Activated T-cell treated with anti-CD3 and anti-CD28 coated beads, Interleukin-2, amount 50 U/mL, for 24 hours (primary cell): ENCODE results near the gene MOGAT3.

Experiments
- DNase-seq: peaks from one replicate; pipeline ENCODE4 v3.0.0-alpha.2; 2020
- H3K27ac Mint-ChIP-seq: 2 replicates; pipeline ENCODE4 v1.8.0; 2020; ENCODE audit warnings: mild to moderate bottlenecking, mixed read lengths
- H3K27me3 Mint-ChIP-seq: 2 replicates; pipeline ENCODE4 v1.8.0; 2020; ENCODE audit warnings: mixed read lengths
- H3K36me3 Mint-ChIP-seq: 2 replicates; pipeline ENCODE4 v1.8.0; 2020; ENCODE audit warnings: low read depth, mixed read lengths
- H3K4me1 Mint-ChIP-seq: 2 replicates; pipeline ENCODE4 v1.8.0; 2020; ENCODE audit warnings: low read depth, mixed read lengths
- H3K4me3 Mint-ChIP-seq: 2 replicates; pipeline ENCODE4 v1.8.0; 2020; ENCODE audit warnings: mild to moderate bottlenecking, moderate library complexity, mixed read lengths
- H3K9me3 Mint-ChIP-seq: 2 replicates; pipeline ENCODE4 v1.8.0; 2020; ENCODE audit warnings: mixed read lengths

The MOGAT3 gene

GRCh38 chr7:101220295-101220694, 19.5 kb upstream of the MOGAT3 start:
- H3K4me3 Mint-ChIP-seq, result no peak overlapping the region
- no peak overlapping the region for H3K27ac Mint-ChIP-seq
- H3K27me3 Mint-ChIP-seq, result no peaks in the 10 kb centered on the region
- no peak for DNase-seq
- no peaks in the 10 kb centered on the region for H3K9me3 Mint-ChIP-seq
- H3K36me3 Mint-ChIP-seq, result peaks cover 65% of the 10 kb centered on the region
- peaks cover 36% of the 10 kb centered on the region for H3K4me1 Mint-ChIP-seq

- Mint-ChIP-seq H3K4me1 (peaks cover 36% of the 10 kb centered on the region), H3K9me3 (no peaks in the 10 kb centered on the region), H3K4me3 (peak overlapping the region; percentile 94), H3K27me3 (no peaks in the 10 kb centered on the region), H3K27ac (peak overlapping the region; percentile 91), H3K36me3 (peaks cover 63% of the 10 kb centered on the region)
- DNase-seq, result no peak
Observed at GRCh38 chr7:101218236-101219125, 17.6 kb upstream of the MOGAT3 start.

DNA sequence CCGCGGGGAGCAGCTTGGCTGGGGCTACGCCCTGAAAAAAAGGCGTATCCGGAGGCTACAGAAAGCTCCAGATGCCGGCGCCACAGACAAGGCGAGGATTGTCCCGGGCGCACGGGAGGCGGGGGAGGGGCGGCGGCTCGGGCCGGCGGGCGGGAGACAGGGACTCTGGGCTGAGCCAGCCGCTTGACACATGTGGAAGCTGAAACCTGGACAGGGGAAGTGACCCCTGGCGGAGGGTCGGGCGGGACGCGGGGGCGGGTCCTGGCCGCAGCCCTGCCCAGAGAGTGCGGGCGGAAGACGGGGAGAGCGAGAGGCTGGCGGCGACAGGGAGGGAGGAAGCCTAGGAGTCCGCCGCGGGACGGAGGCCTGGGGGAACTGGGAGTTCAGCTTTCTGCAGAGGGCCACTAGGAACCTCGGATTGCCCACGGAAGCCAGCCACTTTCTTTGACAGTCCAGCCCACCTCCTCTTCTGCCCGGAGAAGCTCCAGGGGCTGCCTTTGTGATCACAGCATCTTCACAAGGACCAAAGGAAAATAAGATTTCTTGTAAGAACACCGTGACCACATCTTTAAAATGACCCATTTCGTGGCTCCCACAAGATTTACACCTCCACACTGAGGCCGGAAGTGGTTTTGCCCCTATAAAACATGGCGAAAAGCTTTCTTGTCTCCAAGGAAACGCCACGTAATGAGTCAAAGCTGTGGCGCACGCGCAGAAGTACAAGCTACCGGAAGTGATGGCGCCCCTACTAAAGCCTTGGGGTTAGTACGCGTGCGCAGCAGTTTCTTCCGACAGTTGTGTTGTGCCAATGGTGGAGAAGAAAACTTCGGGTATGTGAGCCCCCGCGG, 16.8 kb upstream of the MOGAT3 start, which contains the start of the genes PLOD3 and ZNHIT1:
Gene PLOD3 (minus strand): TSS at position 194 of the 848 bp plus-strand sequence. CDS start 307 bp downstream, outside the sequence.
Gene ZNHIT1 (plus strand): TSS at position 778 of the 848 bp plus-strand sequence. CDS start 31 bp downstream, at position 809.
- Mint-ChIP-seq H3K27me3 (no peaks in the 10 kb centered on the region), H3K4me1 (peaks cover 36% of the 10 kb centered on the region), H3K27ac (peak within 1 kb of the TSS; percentile 91), H3K9me3 (no peaks in the 10 kb centered on the region), H3K4me3 (peak within 1 kb of the TSS; percentile 94), H3K36me3 (peaks cover 55% of the 10 kb centered on the region)
- DNase-seq, result peak; percentile 92

DNA sequence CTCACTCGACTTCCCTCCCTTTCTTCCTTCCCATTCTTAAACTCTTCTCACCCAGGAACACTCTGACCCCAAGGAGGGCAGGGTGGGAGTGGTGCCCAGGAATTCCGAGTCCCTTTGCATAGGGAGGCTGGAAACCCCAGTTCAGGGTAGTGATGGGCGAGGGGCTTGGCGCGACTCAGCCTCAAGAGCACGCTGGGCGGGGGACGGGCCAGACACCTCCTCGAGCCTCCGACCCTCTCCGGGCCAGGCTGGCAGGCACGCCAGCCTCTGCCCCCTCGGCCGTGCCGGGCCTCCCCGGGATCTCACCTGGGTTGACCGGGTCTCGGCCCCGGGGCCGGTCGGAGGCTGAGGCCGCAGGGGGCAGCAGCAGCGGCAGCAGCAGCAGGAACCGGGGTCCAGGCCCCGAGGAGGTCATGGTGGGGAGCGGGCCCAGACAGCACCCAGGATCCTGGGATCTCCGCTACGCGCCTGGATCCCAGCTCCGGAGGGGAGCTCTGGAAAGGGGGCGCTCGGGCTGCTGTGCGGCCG, 16.1 kb upstream of the MOGAT3 start:
- H3K27me3 Mint-ChIP-seq, result no peaks in the 10 kb centered on the region

GRCh38 chr7:101216001-101216859, 15.4 kb upstream of the MOGAT3 start:
- Mint-ChIP-seq H3K9me3 (no peaks in the 10 kb centered on the region), H3K36me3 (peaks cover 50% of the 10 kb centered on the region), H3K4me1 (peaks cover 27% of the 10 kb centered on the region), H3K27me3 (no peaks in the 10 kb centered on the region), H3K27ac (peak overlapping the region; percentile 81), H3K4me3 (peak overlapping the region; percentile 94)
- DNase-seq, result peak; percentile 36

More for the DNA sequence above, 16.1 kb upstream of the MOGAT3 start:
- Mint-ChIP-seq H3K4me1 (peaks cover 32% of the 10 kb centered on the region), H3K27ac (peak overlapping the region; percentile 91), H3K4me3 (peak overlapping the region; percentile 94), H3K36me3 (peaks cover 54% of the 10 kb centered on the region), H3K9me3 (no peaks in the 10 kb centered on the region)
- no peak for DNase-seq

- DNase-seq, result no peak
- Mint-ChIP-seq H3K36me3 (peaks cover 69% of the 10 kb centered on the region), H3K9me3 (no peaks in the 10 kb centered on the region), H3K4me1 (peaks cover 12% of the 10 kb centered on the region), H3K27ac (no peak overlapping the region), H3K27me3 (no peaks in the 10 kb centered on the region), H3K4me3 (no peak overlapping the region)
Observed at GRCh38 chr7:101212014-101212413, 11.2 kb upstream of the MOGAT3 start.

- Mint-ChIP-seq H3K4me3 (no peak overlapping the region), H3K36me3 (peaks cover 68% of the 10 kb centered on the region), H3K27me3 (no peaks in the 10 kb centered on the region)
Observed at GRCh38 chr7:101211501-101211900, 10.7 kb upstream of the MOGAT3 start.

DNA sequence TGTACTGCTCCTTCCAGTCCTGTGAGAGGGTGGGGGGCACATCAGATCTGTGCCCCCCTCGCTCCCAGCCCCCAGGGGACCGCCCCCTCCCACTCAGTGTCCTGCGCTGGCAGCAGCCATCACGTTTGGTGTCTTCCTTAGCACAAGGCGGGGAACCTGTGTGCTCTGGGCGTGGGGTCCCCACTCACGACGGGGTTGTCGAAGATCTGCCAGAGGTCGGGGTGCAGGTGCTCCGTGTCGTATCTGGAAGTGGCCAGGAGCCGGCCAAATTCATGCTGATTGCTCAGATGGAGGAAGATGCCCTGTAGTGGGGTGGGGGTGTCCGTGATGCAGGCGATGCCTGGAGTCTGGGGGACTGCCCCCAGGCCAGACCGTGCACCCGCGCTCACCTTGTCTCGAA, 9.3 kb upstream of the MOGAT3 start:
- H3K9me3 Mint-ChIP-seq, result no peaks in the 10 kb centered on the region
- no peak overlapping the region for H3K4me3 Mint-ChIP-seq
- no peak for DNase-seq
- no peaks in the 10 kb centered on the region for H3K4me1 Mint-ChIP-seq
- H3K27ac Mint-ChIP-seq, result no peak overlapping the region
- peaks cover 64% of the 10 kb centered on the region for H3K36me3 Mint-ChIP-seq
- no peaks in the 10 kb centered on the region for H3K27me3 Mint-ChIP-seq

More at GRCh38 chr7:101211501-101211900, 10.7 kb upstream of the MOGAT3 start:
- DNase-seq, result no peak
- Mint-ChIP-seq H3K9me3 (no peaks in the 10 kb centered on the region), H3K27ac (no peak overlapping the region), H3K4me1 (peaks cover 9% of the 10 kb centered on the region)

DNA sequence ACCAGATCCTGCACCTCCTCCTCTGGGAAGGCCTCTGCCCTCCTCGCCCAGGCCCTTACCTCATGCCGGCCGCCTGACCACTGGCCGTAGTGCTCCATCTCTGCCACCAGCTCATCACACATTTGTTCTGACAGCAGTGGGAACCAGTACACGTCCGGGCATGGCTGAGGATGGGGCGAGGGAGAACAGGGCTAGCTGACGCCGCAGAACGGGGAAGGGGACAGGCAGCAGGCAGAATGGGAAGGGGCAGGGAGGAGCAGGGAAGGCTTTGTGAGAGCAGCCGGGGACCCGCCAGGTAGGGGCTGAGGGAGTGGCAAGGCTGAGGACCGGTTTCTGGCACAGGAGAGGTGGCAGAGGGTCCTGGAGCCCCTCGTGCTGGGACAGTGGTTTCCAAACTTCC, 8.0 kb upstream of the MOGAT3 start:
- H3K4me3 Mint-ChIP-seq, result no peak overlapping the region
- peaks cover 51% of the 10 kb centered on the region for H3K36me3 Mint-ChIP-seq
- no peak overlapping the region for H3K27ac Mint-ChIP-seq
- H3K27me3 Mint-ChIP-seq, result peaks cover 3% of the 10 kb centered on the region
- H3K9me3 Mint-ChIP-seq, result no peaks in the 10 kb centered on the region
- no peak for DNase-seq
- peaks cover 6% of the 10 kb centered on the region for H3K4me1 Mint-ChIP-seq

- peaks cover 49% of the 10 kb centered on the region for H3K36me3 Mint-ChIP-seq
- no peak overlapping the region for H3K4me3 Mint-ChIP-seq
- H3K4me1 Mint-ChIP-seq, result peaks cover 10% of the 10 kb centered on the region
- H3K9me3 Mint-ChIP-seq, result no peaks in the 10 kb centered on the region
- H3K27ac Mint-ChIP-seq, result no peak overlapping the region
- DNase-seq, result no peak
- peaks cover 15% of the 10 kb centered on the region for H3K27me3 Mint-ChIP-seq
Observed at GRCh38 chr7:101207459-101207858, 6.6 kb upstream of the MOGAT3 start.

- Mint-ChIP-seq H3K27me3 (peaks cover 21% of the 10 kb centered on the region), H3K4me3 (no peak overlapping the region), H3K4me1 (peaks cover 10% of the 10 kb centered on the region), H3K27ac (no peak overlapping the region), H3K36me3 (peaks cover 43% of the 10 kb centered on the region), H3K9me3 (no peaks in the 10 kb centered on the region)
- DNase-seq, result no peak
Observed at GRCh38 chr7:101206665-101207042, 5.8 kb upstream of the MOGAT3 start.

- peaks cover 41% of the 10 kb centered on the region for H3K36me3 Mint-ChIP-seq
- peaks cover 10% of the 10 kb centered on the region for H3K4me1 Mint-ChIP-seq
- no peak overlapping the region for H3K4me3 Mint-ChIP-seq
- no peak for DNase-seq
- peaks cover 27% of the 10 kb centered on the region for H3K27me3 Mint-ChIP-seq
- H3K9me3 Mint-ChIP-seq, result no peaks in the 10 kb centered on the region
- H3K27ac Mint-ChIP-seq, result no peak overlapping the region
Observed at GRCh38 chr7:101205901-101206664, 5.2 kb upstream of the MOGAT3 start.
